Suppressor macrophage (primary cell): ENCODE results near the gene NDST1.
"Not testable (repeated sequence)": the region's sequence is repeated elsewhere in the genome, so short reads cannot be mapped to it uniquely, and the experiment has no call there.

ENCODE experiments used
- DNase-seq, 4 experiments: peaks; one replicate each; pipeline ENCODE4 v3.0.0-alpha.2; 2020 to 2022

The NDST1 gene

DNA sequence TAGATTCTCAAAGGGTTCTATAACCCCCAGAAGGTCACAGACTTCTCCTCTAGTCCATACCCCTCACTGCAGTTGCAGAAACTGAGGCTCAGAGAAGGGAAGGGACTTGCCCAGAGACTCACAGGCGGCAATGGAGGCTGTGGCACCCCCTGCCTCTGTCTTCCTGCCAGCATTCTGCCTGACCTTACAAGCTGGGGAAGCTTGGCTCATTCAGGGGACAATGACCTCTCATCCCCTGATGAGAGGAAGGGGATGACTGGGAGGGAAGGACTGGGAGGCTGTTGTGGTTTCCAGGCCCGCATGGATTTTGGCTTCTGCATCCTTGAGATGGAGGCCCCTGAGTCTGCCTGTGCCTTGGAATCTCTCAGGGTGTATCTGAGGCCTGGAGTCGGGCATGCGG, 897 bp downstream of the NDST1 start:
- DNase-seq: no peak

DNA sequence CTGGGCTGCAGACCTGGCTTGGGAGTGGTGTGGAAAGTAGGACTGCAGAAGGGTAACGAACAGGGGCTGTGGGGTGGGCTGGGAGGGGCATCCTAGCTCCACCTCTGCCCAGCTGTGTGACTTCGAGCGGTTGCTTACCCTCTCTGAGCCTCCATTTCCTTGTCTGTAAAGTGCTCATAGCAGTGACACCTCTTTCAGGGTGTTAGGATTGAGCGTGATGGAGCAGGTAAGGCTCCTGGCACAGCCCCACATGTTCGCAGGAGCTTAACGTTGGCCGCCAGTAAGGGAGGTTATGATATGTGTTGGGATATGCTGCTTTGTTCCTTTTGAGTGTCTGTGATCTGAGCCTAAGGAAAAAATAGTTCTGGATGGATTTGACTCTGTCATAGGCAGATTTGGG, 2.1 kb downstream of the NDST1 start:
- no peak for DNase-seq

DNA sequence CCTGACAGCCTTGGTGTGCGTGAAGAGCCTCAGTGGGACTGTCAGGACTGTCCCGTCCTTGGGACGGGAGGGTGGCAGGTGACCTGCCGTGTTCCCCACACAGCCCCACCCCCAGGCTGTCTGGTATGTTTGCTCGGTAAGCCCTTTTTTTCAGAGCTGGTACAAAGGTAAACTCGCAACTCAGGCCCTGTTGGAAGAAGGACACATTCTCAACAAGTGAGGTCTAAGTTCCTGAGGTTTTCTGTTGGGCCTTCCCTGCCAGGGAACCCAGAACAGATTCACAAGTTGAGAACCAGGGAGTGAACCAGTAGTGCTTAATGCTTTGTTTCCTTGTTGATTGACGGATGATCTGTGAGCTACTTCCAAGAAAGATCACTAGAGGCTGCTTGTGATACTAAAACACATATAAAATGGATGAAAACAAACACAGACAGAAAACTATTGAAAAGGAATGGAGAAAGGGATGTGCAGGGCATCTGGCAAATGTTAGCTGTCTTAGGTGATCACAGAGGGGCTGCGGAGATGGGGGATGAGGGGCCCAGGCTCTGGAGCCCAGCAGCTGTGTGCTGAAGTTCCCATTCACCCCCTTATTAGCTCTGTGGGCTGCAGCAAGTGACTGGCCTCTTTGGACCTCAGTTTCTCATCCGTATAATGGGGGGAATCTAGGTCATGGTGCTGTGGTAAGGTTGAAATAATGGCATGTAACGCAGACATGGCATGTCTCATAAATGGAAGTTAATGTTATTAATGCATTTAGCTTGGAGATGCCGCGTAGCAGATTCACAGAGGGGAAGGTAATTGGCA, 2.7 kb downstream of the NDST1 start:
- DNase-seq: no peak

DNA sequence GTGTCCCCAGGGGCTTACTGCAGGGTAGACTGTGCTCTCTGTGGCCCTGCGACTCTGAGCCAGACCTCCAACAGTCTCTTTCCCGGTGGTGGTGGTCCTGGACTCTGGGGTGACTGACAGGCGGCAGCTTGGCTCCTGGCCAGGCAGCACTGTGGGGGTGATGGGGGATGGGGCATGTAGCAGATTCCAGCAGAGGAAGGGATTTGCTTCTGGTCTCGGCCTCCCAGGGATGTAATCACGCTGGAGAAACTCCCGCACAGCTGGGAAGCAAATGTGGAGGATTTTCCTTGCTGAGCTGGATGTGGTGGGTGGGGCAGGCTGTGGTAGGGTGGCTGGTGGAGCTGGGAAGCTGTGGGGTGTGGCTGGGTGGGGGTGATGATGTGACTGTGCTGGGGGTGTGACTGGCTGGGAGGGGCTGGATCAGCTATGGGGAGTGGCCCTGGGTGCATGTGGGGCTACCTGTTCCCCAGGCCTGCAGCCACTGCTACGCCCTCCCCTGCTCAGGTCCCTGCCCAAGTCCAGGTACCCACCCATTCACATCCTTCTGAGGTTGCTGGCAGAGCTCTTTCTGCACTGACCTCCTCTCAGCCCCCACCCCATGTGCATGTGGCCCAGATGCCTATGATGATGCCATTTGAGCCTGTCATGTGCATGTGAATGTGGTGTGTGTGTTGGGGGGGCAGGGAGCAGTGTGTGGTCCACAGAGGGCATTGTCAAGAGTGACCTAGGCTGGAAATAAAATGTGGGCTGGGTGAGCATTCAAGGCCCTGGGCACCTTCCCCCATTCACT, 3.8 kb downstream of the NDST1 start:
- DNase-seq: peak; percentile 19 to 38 (median 24)

DNA sequence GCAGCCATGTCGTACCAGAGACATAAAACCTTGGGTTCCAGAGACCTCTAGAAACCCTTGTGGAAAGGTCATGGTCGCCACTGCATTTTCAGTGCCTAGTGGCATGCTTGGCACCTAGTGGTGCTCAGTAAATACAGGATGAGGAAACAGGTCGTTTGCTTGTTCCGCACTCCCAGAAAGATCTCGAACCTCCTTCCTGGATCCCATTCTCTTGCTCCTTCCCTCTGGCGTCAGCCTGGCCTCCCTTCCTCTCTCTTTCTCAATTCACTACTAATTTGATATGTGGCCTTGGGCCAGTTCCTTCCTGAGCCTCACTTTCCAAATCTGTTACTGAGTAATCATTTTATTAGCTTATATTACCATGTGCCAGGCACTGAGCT, 4.4 kb downstream of the NDST1 start:
- peak in 3 of 4 experiments; percentile 10 to 21 (median 11) for DNase-seq

DNA sequence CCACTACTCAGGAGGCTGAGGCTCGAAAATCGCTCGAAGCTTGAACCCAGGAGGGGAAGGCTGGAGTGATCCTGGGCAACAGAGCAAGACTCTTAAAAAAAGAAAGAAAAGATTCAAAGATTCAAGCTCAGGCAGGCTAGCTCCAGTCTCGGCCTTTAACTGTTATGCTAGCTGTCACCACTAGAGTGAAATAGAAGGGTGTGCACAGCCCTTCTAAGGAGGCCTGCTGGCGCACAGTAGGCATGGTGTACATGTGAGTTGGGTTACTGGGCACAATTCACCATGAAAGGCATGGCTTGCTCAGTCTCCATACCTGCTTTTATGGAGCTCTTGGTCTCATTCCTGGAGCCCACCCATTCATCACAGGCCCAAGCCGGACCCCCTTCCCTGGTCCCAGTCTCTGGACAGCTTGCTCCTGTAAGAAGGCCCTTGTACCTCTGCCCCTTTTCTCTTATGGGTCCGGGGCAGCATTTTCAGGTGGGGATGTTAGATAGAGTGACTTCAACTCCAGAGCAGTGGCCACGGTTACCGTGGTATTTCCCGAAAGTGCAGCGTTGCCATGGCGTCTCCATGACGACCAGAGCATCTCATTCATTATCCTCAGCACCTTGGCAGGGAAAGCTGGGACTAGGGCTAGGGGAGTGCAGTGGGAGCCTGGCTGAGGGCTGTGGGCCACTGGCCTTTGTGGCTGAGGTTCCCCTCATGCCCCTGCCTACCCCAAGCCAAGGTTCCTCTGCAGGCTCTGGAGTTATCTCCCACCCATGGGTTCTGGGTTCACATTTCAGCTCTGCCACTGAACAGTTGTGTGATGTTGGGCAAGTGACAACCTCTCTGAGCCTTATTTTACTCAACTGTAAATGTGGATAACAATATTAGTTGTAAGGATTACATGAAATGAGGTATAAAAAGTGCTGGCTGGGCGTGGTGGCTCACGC, 5.7 kb downstream of the NDST1 start:
- DNase-seq: peak in 1 of 4 experiments; percentile 24

DNA sequence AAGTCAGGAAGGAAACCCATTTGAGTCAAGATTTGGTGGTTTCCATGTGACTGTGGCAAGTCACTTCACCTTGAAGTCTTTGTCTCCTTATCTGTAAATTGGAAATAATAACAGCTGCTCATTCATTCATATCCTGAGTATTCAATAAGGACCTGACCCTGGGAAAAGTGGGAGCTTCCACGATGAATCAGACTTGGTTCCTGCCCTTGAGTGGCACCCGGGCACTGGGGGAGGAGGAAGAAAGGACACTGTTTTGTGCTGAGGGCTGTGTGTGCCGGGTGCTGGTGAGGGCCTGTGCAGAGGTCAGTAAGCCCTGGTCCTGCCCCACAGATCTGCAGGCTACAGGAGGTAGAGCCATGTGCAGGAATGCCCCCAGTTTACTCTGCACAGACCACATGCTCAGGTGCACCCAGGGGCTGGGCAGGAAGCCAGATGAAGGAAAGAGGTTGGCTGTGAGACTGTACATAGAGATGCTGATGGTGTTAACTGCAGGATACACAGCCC, 6.8 kb downstream of the NDST1 start:
- no peak for DNase-seq

DNA sequence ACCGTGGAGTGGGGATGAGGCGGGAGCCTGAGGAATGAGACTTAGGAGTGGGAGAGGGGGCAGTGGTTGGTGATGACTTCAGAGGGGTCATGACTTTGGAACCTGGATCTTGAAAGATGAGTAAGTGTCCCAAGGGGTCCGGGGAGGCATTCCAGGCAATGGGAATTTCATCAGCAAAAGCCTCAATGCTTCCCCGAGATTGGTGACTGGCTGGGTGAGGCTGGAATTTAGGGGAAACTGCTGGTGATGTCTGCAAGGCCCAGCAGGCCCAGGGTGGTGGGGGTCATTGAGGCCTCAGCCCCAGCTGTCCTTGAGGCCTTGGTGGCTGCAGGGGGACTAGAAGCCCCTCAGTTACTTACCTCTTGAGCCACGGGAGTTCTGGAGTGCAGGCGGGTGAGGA, 7.5 kb downstream of the NDST1 start:
- no peak for DNase-seq

DNA sequence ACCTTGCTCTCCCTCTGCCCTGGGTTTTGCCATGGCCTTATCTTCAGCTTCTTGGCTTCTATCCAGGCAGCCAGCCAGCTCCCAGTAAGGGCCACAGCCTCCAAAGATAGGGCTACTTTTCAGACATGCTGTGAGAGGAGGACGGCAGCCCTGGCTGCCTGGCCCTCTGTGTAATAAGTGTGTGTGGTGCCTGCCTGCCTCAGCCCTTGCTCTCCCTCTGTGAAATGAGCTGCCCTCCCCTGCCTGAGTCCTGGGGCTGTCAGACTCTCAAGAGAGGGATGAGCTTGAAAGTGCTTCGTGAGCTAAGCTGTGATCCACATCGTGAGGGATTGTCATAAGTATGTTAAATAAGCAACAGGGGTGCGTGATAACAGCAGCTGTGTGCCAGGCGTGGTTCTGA, 8.1 kb downstream of the NDST1 start:
- DNase-seq: no peak

DNA sequence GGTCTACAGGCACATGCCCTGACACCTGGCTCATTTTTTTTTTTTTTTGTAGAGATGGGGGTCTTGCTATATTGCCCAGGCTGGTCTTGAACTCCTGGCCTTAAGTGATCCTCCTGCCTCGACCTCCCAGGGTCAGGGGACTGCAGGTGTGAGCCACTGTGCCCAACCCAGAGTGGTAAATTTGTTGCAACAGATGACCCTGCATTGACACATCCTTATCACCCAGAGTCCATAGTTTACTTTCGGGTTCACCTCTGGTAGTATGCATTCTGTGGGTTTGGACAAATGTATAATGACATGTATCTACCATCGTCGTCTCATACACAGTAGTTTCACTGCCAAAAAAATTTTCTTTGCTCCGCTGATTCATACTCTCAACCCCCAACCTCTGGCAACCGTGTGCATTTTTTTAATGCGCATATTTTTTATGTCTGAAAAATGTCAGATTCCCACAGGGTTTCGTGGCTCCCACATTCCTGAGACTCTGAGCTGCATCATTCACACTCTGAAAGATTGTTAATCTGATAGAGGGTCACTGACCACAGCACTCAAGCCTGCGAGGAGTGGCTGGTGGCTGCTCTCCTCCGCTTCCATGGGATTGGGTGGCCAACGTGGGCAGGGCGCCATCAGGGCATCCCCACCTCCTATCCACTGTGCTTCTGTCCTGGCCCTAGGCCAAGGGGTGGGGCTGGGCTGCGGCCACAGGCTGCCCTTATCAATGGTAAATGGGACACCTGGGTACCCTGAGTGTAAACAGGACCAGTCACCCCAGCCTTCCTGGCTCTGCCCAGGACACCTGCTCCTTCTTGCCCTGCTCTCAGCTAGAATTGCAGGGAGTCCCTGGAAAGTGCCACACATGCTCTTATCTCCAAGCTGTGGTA, 9.6 kb downstream of the NDST1 start:
- no peak for DNase-seq

DNA sequence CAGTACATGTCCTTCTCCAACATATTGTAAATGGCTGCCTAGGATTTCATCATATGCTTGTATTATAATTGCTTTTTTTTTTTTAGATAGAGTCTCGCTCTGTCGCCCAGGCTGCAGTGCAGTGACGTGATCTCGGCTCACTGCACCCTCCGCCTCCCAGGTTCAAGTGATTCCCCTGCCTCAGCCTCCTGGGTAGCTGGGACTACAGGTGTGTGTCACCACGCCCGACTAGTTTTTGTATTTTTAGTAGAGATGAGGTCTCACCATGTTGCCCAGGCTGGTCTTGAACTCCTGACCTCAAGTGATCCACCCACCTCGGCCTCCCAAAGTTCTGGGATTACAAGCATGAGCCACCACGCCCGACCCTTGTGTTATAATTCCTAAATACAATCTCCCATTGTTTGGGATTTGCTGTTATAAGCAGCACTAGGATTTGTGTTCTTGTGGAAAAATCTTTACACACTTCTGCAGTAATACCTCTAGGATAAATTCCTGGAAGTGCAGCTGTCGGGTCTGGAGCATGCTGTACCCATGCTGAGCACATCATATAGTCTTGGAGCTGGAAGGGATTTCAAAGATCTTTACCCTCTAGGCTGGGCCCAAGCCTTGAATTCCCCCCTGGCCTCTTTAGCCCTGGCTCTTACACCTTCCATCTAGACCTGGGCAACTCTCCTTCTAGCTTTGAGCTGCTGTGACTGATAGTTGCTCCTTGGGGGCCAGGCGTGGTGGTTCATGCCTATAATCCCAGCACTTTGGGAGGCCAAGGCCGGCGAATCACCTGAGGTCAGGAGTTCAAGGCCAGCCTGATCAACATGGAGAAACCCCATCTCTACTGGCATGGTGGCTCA, 11.0 kb downstream of the NDST1 start:
- not testable (repeated sequence) for DNase-seq

DNA sequence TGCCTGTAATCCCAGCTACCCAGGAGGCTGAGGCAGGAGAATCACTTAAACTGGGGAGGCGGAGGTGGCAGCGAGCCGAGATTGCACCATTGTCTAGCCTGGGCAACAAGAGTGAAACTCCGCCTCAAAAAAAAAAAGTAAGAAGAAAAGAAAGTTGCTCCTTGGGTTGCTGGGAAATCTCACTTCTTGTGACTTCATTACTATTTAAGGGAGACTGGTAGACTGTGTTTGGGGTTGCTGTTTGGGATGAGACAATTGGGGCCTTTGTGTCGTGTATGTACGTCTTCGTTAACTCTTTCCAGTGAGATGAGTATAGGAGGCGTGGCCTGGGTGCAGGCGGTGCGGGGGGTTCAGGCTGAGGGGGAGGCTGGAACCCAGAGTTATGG, 11.6 kb downstream of the NDST1 start:
- DNase-seq: no peak

DNA sequence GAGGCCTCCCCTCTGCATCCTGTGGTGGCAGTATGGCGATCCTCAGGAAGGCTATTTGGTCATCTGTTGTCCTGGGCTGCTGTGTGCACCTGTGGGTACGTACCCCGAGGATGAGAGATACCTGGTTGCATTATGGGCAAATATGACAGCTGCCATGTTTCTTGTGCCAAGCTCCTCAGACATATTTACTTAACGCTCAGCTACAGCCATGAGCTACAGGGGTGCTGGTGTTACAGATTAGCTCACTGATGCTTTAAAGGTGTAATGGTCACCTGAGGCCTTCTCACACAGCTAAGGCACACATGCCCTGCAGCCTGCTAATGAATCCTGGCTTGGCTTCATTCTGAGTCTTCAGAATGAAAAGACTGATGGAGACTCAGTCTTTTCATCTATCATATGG, 12.0 kb downstream of the NDST1 start:
- DNase-seq: no peak

DNA sequence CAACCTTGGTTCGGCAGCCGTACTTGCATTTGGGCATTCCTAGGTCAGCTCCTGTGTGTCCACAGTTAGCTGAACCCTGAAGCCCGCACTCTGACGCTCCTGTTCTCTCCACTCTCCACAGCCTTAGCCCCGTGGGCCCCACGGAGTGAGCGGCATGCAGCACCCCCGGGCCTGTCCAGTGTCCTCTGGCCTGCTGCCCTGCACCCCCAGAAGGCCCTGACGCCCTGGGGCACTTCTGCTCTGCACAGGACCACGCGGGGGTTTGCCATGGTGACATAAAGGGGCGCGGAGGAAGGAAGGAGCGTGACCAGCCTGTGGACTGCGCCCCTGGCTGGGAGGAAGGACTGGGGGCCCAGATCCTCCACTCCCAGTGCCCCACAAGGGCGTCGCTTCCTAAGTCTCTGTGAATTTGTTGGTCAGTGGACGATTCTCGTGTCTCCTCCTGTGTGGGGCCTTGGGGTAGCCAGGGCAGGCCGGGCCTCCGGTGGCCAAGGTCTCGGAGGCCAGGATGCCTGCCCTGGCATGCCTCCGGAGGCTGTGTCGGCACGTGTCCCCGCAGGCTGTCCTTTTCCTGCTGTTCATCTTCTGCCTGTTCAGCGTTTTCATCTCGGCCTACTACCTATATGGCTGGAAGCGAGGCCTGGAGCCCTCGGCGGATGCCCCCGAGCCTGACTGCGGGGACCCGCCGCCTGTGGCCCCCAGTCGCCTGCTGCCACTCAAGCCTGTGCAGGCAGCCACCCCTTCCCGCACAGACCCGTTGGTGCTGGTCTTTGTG, 13.0 kb downstream of the NDST1 start:
- DNase-seq: no peak

DNA sequence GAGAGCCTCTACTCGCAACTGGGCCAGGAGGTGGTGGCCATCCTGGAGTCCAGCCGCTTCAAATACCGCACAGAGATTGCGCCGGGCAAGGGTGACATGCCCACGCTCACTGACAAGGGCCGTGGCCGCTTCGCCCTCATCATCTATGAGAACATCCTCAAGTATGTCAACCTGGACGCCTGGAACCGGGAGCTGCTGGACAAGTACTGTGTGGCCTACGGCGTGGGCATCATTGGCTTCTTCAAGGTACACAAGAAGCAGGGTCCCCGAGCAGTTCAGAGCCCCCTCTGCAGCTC, 13.5 kb downstream of the NDST1 start:
- DNase-seq: no peak

DNA sequence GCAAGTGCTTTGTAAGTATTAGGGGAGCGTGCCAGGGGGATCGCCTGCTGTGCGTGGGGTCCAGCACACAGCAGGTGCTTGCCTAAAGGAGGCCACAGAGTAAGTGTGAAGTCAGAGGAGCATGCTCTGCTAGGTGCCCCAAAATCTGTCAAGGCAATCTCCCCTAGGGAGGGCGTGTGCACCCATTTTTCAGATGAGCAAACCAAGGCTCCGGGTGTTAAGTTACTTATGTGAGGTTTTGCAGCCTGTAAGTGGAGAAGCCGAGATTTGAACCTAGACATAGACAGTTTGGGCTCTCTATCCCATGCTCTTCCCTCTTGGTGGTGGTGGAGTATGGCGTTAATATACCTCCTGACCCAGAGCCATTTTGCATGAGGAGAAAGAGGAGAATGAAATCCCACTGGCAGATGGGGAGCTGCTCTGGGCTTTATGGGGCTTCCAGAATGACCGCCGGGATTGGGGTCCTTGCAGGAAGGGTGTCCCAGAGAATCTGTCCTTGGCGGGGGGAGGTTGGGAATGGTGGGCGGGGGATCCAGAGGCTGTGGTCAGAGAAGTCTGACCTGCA, 14.1 kb downstream of the NDST1 start:
- DNase-seq: no peak

DNA sequence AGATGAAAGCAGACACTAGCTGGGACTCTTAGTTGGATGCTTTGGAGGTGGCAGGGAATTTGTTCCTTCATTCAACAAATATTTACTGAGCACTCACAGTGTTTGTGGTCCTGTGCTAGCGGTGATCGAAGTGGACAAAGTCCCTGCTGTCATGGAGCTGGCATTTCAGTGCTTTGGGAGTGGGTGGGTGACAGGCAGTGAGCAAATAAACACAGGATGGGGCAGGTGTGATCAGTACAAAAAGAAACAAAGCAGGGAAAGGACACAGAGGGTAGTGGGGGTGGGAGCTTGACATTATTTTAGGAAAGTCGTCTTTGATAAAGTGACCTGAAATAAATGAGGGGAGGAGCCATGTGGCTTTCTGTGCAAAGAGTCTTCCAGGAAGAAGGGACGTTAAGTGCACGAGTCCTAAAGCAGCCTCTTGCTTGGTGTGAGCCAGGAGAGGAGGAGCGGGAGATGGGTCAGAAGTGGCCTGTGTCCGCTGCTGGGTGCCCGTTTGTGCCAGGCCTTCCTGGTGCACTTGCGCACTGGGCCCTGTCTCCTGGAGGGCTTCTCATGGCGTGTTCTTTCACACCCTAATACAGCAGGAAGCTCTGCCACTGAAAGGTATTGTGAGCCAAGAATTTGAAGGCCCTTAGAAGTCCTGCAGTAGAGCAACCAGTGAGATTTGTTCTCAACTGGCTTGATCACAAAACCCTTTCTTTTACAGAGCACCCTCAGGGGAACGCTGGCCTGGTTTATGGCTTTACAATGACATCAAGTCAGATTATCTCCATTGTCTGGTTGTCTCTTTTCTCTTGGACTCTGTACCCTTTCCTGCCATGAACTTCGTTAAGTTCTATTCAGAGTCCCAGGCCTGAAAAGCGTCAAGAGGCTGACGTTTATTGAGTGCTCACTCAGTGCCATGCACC, 14.8 kb downstream of the NDST1 start:
- no peak for DNase-seq

DNA sequence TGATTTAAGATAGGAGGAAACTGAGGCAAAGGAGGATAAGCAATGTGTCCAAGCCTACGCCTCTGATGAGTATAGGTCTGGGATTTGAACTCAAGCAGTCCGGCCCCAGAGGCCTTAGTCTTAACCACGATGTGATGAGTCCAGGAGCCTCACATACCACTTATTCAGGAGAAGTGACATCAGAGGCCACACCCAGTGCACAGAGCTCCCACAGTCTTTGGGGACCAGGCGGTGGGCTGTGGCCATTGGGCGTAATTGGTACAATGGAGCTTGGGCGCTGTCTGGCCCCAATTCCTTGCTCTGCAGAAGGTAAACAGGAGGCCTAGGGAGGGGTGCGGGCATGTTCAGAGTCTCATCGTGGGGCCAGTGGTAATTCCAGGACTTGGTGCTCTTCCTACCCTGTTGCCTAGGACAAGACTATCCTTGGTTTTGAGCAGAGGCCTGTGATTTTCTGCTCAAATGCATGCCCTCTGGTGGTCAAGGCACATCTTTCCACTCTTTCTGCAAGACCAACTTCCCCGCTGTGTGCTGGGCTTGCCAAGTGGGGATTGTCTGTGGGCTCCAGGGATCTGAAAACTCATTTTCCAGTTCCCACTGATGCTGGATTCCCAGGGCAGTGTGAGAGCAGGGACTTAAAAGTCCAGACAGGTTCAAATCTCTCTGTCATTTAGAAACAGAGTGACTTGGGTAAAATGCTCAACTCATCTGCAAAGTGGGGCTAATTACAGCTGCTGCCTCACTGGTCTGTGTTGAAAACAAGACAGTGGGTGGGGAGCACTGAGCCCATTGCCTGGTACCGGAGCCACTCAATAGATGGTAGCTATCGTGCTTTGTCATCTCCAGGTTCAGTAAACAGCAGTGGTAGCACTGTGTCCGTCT, 15.8 kb downstream of the NDST1 start:
- peak; percentile 55 to 83 (median 74) for DNase-seq
